Parathyroid adenoma (tissue), 2 donors: ENCODE measurements around the gene TMEM25.

Source experiments
- H2AFZ ChIP-seq: fragments of 300-600 bp; sonication (generic); one replicate; pipeline ENCODE4 v1.7.0; 2017; ENCODE audit warnings: antibody characterized with exemption, mild to moderate bottlenecking
- H3K27ac ChIP-seq: fragments of 300-600 bp; sonication (generic); one replicate; pipeline ENCODE4 v1.7.0; 2017
- H3K27me3 ChIP-seq: fragments of 300-600 bp; sonication (generic); one replicate; pipeline ENCODE4 v1.7.0; 2017; ENCODE audit warnings: low read length; ENCODE audit not compliant: control insufficient read depth, insufficient read depth
- H3K36me3 ChIP-seq: fragments of 300-600 bp; sonication (generic); one replicate; pipeline ENCODE4 v1.7.0; 2017; ENCODE audit warnings: low read length; ENCODE audit not compliant: control insufficient read depth, insufficient read depth
- H3K4me1 ChIP-seq: fragments of 300-600 bp; sonication (generic); one replicate; pipeline ENCODE4 v1.7.0; 2017; ENCODE audit warnings: control low read depth
- H3K4me2 ChIP-seq: fragments of 300-600 bp; sonication (generic); one replicate; pipeline ENCODE4 v1.7.0; 2017; ENCODE audit warnings: low read length
- H3K4me3 ChIP-seq: fragments of 300-600 bp; sonication (generic); one replicate; pipeline ENCODE4 v1.7.0; 2017; ENCODE audit warnings: low read depth, low read length
- H3K79me2 ChIP-seq: fragments of 300-600 bp; sonication (generic); one replicate; pipeline ENCODE4 v1.7.0; 2017; ENCODE audit warnings: control low read depth
- H3K9ac ChIP-seq: fragments of 300-600 bp; sonication (generic); one replicate; pipeline ENCODE4 v1.7.0; 2017; ENCODE audit warnings: mild to moderate bottlenecking
- H3K9me3 ChIP-seq: fragments of 300-600 bp; sonication (generic); one replicate; pipeline ENCODE4 v1.7.0; 2017; ENCODE audit warnings: low read length; ENCODE audit not compliant: control insufficient read depth
- CTCF ChIP-seq: fragments of 300-600 bp; sonication (generic); IDR thresholded peaks from one replicate; pipeline ENCODE4 v1.7.0; 2017; ENCODE audit warnings: antibody characterized with exemption, mild to moderate bottlenecking
- donor health status: primary hyperparathyroidism.

Gene TMEM25

DNA sequence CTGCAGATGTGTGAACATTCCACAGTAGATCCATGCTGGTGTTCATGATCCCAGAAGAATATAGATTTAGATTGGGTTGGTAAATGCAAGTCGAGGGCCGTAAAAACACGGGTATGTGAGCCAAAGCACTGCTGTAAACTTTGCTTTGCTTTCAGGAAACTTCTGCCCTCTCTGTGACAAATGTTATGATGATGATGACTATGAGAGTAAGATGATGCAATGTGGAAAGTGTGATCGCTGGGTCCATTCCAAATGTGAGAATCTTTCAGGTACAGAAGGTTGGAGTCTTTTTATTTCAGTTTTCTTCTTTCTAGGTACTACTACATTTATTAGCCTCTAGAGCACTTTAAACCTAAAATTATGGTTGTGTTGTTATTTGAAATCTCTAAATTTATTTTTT is 40.0 kb upstream of the TMEM25 start:
- no peak overlapping the region for H3K9ac ChIP-seq
- no peak overlapping the region for H3K4me3 ChIP-seq
- H3K9me3 ChIP-seq, result no peaks in the 10 kb centered on the region
- H3K27me3 ChIP-seq, result no peaks in the 10 kb centered on the region
- no peaks in the 10 kb centered on the region for H3K36me3 ChIP-seq
- no peak overlapping the region for H3K27ac ChIP-seq
- no peaks in the 10 kb centered on the region for H3K79me2 ChIP-seq
- no peak overlapping the region for H3K4me2 ChIP-seq
- H3K4me1 ChIP-seq, result no peaks in the 10 kb centered on the region
- TF ChIP-seq CTCF, result no peak
- no peak overlapping the region for H2AFZ ChIP-seq

DNA sequence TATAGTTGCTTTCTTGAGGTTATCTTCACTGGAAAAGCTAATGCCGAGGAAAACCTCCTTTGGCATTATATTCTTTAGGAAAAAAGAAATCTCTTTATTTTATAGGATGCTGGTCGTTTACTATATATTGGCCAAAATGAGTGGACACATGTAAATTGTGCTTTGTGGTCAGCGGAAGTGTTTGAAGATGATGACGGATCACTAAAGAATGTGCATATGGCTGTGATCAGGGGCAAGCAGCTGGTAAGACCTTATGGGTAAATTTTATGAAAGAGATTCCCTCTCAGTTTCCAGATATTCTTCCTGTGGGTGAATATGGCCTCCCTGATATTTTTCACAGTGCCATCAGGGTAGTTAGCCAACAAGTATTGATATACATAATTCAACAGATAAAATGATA is 33.2 kb upstream of the TMEM25 start:
- Histone ChIP-seq H3K4me2 (no peak overlapping the region), H3K4me1 (no peaks in the 10 kb centered on the region), H2AFZ (no peak overlapping the region), H3K27me3 (no peaks in the 10 kb centered on the region), H3K9ac (no peak overlapping the region), H3K27ac (no peak overlapping the region), H3K79me2 (no peaks in the 10 kb centered on the region), H3K36me3 (no peaks in the 10 kb centered on the region), H3K9me3 (no peaks in the 10 kb centered on the region), H3K4me3 (no peak overlapping the region)
- TF ChIP-seq CTCF, result no peak

GRCh38 chr11:118503216-118503615 is 27.8 kb upstream of the TMEM25 start:
- Histone ChIP-seq H2AFZ (no peak overlapping the region), H3K4me2 (no peak overlapping the region), H3K79me2 (no peaks in the 10 kb centered on the region), H3K9ac (no peak overlapping the region), H3K36me3 (no peaks in the 10 kb centered on the region), H3K27me3 (no peaks in the 10 kb centered on the region), H3K4me1 (no peaks in the 10 kb centered on the region), H3K9me3 (no peaks in the 10 kb centered on the region), H3K4me3 (no peak overlapping the region), H3K27ac (no peak overlapping the region)
- TF ChIP-seq CTCF, result no peak

DNA sequence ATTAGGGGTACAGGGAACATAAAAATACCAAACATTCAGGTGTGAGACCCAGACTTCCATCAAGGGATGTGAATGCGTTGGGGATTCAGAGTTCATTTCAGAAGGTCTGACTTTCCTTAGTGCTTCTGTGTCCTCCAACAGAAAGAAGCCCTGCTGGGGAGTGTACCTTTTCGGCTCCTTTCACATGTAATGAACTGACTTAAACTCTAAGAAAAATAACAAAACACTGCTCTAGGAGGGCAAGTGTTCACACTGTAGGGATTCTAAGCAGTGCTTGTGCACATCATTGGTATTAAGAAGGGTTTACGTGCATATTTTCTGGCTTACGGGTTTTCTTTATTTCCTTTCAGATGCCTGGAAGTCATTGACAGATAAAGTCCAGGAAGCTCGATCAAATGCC is 19.4 kb upstream of the TMEM25 start:
- Histone ChIP-seq H3K4me3 (no peak overlapping the region), H3K79me2 (no peaks in the 10 kb centered on the region), H3K9ac (no peak overlapping the region), H3K27ac (no peak overlapping the region), H3K4me2 (no peak overlapping the region), H3K4me1 (no peaks in the 10 kb centered on the region), H3K36me3 (no peaks in the 10 kb centered on the region), H3K9me3 (no peaks in the 10 kb centered on the region), H3K27me3 (no peaks in the 10 kb centered on the region), H2AFZ (no peak overlapping the region)
- no peak for TF ChIP-seq CTCF

DNA sequence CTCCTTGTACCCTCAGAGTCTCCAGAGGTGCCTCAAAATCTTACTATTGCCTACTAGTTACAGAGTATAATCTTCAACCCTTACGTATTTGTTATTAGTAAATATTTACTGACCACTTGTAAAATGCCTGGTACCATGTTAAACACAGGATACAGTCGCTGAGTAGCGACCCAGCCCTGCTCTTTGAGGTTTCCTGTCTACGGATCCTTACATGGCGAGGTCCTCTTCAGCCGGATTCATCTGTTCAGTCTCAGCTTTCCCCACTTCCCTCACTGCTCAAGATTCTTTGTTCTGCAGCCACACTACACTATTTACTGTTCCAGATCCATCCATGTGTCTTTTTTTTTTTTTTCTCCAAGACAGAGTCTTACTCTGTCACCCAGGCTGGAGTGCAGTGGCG is 16.9 kb upstream of the TMEM25 start:
- Histone ChIP-seq H3K9ac (no peak overlapping the region), H3K4me1 (no peaks in the 10 kb centered on the region), H3K4me2 (no peak overlapping the region), H3K36me3 (no peaks in the 10 kb centered on the region), H3K27me3 (no peaks in the 10 kb centered on the region), H3K79me2 (no peaks in the 10 kb centered on the region), H2AFZ (no peak overlapping the region), H3K9me3 (no peaks in the 10 kb centered on the region), H3K4me3 (no peak overlapping the region), H3K27ac (no peak overlapping the region)
- TF ChIP-seq CTCF, result no peak
